Stimulated activated CD4-positive, alpha-beta T cell treated with anti-CD3 and anti-CD28 coated beads, Interleukin-1b, Interleukin-23, amount 100 ng/mL, for 4 hours (primary cell): Measurements from ENCODE around the gene PDE1C.
"Not testable (repeated sequence)": the region's sequence is repeated elsewhere in the genome, so short reads cannot be mapped to it uniquely, and the experiment has no call there.

Experiments used
- DNase-seq, 2 donors: peaks; one replicate each; pipeline ENCODE4 v3.0.0-alpha.2; 2020; ENCODE audit warnings: low read depth in 2 of 2

Gene PDE1C

DNA sequence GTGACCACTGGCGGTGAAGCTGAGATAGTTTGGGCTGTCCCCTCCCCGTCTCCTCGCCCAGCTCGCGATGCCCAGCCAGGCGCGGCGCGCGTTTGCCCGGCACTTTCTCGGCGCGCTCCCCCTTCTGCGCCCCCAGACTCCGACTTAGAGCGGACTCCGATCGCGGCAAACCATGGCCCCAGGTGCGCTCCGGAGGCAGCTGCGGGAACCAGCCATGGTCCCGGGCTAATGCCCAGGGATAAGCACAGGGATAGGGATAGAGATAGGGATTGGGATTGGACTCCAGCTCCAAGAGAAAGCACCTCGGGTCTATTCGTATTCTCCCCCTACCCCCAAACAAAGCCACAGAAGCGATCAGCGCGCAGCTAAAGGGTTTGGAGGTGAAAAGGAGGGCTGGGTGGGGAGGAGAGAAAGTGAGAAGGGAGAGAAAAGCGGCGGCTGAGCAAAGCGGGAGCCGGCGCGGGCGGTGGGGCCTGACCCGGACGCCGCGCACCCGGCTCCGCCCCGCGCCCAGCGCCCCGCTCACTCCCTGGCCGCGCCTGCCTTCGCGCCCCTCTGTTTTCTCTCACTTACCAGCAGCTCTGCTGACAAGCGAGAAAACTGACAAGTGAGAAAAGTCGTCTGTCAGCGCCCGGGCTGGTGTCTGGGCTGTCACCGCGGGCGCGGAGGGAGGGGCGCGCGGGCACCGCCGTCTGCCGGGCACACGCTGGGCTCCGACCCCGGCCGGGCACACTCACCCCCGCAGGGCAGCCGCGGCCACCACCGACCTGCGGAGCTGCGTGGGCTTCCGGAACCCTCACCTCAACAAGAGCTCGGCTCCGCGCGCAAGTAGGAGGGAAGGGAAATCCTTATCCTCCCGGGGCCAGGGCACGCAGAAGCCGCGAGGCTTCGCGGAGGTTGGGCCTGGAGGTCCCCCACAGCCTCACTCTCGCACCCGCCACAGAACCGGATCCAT, at the start of gene PDE1C:
PDE1C (minus strand) TSS at position 2 of the 955 bp plus-strand sequence.
- DNase-seq: no peak

DNA sequence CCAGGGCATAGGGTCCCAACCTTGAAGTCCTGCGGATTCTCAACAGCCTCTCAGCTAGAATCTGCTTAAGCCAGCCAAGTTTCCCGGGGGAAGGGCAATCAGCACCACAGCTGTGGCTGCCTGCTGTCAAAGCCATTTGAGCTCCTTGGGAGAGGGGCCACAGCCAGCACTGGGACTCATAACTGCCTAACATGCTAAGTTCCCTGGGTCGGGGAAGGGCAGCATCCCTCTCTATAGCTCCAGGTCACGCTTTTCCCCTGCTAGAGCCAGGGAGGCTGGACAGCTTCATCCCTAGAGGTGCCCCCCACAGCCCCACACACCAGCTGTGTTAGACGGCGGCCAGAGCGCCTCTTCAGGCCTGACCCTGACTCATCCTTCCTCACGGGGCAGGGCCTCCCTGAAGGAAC, 49.6 kb upstream of the PDE1C start:
- DNase-seq: no peak

DNA sequence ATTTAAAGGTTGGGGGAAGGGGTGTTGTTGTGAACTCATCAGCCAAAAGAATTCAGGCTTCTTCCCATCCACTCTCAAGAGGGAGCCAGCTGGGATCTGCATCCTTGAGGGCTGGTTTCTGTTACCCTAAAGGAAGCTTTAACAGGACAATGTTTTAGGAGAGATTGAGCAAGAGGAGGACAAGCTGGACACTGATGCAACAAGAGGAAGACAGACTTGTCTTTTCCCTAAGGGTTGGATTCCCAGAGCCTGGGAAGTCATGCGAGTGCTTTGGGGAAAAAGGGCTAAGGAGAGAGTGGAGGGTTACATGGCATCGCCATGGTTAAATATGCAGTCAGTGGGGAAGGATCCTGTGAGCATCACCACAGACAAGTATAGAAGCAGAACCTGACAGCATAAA, 47.6 kb upstream of the PDE1C start:
- DNase-seq: no peak

DNA sequence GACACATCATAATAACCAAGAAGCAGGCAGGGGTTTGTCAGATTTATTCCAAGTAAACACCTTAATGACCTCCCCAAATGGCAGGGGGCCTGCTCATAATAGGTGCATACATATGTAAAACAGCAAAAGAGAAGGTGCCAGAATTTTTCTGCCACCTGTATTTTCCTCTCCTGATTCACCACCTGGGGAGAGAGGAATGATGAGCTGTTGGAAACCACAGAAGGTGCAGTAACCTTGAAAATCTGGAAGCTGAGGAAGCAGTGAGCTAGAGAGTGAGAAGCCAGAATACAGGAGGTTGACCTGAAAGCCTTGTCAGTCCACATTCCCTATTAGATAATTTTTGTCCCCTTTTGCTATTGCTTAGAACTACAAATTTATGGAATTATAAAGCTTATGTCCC, 46.2 kb upstream of the PDE1C start:
- no peak for DNase-seq

DNA sequence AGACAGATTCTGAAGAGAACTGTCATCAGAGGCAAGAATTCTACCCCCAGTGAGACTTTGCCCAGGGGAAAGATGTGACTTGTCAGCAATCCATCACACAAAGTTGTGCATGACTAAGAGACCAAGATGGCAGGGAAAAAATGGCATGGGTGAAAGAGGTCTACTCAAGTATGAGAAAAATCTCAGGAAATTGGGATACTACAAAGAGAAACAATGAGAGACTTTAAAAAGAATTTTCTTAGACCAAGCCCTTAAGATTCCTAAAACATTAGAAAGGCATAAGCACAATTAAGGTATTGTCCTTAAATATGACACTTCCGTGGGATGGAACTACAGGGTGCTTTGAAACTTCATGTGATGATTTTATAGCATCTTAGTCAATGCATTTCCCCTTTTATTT, 45.6 kb upstream of the PDE1C start:
- no peak for DNase-seq

DNA sequence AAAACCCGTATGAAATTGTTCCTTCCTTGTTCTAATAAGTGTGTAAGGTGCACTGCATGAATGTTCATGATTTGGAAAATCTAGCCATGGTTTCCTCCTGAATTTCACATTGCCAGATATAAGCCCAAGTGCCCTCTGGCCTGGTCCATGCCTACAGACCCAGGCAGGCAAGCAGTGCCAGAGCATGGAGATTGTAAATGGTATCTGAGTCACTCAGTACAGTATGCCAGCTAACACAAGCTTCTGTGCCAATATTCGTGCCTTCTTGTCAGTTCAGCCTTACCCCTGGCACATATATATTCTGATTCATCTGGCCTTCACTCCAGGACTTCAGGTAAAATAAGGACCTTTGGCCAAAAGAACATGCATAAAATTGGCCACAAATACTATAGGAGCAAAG, 38.4 kb upstream of the PDE1C start:
- no peak for DNase-seq

DNA sequence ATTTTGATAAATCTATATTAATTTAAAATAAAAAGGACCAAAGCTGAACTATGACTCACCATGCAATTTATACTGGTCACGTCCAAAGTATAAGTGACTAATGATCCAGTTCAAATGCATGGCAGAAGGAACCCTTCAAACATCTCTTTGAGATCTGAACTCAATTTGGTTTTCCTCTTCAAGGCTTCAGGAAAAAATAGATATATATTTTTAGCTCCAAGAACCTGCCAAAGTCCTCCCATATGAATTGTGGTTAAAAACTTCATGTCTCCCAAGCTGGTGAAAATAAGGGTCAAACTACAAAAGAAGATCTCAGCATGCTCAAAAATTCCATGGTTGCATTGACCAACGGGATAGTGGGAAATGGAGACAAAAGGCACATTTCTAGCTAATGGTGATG, 34.6 kb upstream of the PDE1C start:
- DNase-seq: no peak

DNA sequence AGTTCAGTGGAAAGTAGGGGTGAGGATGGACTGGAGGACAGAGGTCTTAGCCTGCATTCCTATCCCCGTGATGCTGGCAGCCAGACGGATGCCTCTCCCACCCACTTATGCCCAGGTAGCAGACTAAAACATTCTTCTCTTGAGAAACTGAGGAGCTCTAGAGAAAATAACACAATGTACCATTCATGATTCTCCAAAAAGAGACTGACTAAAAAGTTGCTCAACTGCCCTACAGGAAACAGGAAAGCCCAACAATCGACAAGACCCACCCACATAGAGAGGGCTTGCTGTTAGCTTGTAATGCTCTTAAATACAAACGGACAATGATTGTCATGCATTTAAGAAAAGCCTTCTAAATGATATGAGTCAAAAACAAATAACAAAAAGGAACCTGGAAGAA, 33.2 kb upstream of the PDE1C start:
- DNase-seq: no peak

DNA sequence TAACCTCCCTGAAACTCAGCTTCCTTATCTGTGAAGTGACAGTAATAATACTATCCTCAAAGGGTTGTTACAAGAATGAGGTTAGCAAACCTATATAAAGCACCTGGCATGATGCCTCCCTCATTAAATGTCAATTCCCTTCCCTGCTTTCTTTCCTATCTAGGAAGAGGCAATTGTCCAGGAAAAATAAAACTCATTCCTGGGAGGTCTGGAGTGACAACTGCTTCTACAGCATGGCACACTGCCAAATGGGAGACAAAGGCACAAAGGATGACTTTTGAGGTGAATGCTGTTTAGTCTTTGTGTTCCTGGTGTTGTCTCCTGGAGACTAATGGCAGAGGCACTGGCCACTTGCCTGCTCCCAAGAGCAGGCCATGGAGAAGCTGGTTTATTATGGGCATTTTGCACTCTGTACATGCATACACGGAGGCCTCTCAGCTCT, 32.2 kb upstream of the PDE1C start:
- DNase-seq: no peak

DNA sequence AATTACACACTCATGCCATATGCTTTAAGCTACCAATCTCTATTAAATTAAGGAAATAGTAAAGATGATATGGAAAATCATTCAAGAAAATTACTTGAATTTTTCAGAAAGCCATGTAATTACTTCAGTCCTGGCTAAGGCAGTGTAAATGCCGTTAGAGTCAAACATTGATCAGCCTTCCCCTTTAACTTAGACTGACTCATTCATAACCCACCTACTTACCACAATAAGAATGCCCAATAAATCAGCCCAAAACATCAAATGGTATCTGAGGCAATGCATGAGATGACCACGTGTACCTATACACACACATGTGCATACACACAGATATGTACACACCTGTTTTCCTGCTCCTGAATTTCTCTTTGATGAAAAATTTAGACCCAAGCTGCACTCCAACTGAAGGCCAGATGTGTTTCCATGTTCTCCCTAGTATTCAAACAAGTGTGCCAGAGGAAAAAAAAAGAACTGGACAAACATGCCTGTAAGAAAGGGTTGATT, 30.2 kb upstream of the PDE1C start:
- no peak for DNase-seq

DNA sequence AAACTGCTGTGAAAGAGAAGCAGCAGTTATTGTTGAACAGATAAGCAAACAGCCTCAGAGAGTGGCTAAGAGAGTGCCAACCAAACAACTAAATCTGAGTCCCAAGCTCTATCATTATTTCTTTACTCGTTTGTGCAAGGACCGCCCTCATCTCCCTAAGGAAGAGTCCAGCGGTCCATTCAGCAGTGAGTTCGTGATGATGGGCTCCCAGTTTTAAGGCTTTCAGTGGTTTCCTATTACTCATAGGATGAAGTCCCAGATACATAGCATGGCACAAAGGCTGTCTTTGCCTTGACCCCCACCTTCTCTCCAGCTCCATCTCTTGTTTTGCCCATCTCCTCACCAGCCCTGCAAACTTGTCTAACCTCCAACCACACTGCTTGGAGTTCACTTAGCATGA, 24.3 kb upstream of the PDE1C start:
- DNase-seq: no peak

DNA sequence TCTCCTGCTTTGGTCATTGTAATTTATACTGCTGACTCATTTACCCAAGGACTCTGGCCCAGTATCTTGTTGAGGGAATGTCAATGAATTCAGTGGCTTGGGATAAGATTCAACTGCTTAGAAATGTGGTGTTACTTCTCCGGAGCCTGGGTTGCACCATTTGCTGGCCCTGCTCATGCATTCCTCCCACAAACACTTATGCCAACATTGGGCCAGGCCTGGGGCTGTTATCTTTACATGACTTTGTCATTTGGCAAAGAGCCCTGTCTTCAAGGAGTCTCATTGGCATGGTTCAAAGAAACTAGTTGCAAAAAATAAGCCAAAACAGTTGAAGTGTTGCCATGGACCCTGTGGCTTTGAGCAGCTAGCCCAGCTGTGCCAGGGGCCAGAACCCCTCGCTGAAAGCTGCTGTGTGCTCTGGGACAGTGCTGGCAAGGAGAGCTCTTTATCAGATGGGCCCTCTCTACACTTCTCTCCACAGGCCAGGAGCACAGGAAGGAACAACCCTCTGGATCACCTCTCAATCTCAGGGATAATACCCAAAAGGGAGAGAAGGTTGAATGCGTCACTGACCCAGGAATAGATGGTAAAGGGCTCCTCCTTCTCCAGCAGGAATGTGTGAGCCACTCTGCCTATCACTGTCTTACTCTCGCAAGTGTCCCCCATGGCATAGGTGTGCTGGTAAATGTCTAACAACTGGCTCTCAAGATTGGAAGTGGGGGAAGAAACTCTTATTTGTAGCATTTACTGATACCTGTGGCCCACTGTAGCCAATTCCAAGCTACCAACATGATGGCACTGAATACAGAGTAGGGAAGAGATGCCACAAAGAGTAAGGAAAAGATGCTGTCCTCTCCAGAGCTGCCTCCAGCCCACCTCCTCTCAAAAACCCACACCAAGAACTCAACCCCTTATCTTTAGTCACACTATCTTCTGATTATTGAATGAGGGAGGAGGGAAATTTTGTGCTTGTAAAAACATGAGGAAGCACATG, 23.5 kb upstream of the PDE1C start:
- DNase-seq: no peak

DNA sequence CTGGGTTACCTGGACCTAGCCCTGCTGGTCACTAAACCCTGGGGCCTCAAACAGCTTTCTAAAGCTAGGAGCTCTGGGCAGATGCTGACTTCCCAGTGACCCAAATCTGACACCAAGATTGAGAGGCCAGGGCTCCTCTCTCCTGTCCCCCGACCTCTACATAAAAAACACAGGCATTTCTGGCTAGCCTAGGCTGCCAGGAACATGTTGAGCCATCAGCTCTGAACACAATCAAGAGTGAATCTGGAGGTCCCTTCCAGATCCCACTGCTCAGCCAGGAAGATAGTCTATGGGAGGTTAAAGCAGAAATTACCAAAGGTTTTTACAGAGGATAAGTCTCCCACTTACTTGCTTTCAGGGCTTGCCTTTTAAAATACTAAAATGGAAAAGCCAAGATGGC, 22.1 kb upstream of the PDE1C start:
- DNase-seq: no peak

DNA sequence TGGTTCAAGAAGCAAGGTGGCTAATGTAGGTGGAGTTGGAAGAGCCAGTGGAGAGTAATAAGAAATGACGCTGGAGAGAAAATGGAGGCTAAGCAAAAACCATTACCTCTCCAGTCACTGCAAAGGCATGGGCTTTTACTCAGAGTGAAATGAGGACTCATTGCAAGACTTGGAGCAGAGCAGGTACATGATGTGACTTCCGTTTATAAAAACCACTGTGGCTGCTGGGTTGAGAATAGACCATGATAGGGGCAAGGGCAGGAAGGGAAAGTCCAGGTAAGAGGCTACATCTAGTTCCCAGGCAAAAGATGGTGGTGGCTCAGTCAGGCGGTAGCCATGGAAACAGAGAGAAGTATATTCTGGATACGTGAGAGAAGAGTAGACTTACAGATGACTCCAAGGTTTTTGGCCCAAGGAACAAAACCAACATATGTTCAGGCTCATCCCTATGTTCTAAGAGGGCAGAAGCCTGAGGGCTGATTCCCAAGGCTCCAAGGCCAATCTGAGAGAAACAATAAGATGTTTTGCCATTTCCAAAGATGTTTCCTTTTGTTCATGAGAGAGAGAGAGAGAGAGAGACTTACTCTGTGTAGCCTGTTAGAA, 21.5 kb upstream of the PDE1C start:
- no peak for DNase-seq

DNA sequence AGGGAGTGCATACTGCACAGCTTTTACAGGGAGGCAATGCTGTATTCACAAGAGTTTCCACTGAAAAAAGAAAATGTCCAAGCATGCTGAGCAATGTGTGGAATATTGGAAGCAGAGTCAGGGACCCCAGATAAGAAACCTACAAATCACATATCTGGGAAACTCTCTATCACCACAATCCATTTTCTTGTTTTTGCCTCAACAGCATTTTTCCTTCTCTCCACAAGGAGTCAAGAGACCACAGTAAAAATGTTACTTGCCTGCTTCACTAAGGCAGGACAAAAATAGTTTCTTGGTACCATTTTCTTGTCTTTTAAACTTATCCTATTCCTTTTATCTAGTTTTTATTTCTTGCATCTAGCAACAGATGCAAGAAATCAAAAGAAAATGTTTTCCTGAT, 19.5 kb upstream of the PDE1C start:
- no peak for DNase-seq

DNA sequence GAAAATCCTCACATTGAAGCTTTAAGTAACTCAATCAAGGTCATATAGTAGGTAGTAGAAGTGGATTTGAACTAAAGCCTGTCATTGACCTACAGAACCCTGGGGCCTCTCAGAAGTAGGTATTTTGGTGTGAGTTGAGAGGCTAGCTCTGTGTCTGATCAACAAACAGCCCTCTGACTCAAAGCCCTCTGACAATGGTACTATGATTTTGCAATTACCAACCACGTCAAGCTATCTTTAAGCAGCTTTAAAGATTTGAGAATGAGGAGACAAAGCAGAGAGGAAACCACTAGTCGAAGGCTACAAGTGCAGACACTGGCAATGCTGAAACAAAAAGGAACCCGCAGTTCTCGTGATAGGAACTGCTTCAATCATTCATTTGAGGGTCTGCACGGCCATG, 19.0 kb upstream of the PDE1C start:
- no peak for DNase-seq

DNA sequence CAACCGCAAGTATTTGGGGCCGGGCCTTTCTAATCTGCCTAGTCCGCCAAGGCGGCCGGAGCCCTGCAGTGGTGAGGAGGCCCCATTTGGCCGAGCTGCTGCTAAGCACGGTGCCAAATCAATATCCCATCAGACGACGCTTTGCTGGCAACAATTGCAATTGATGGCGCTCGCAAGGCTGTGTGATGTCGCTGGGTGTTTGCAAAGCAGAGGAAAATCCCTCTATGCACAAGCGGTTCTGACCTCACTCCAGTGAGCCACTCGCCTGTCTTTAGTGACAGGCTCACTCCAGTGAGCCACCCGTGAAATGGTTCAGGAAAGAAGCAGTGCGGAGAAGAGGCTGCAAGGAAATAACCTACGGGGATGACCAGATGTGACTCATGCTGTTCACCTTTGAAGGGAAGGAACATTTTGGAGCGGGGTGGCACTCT, 18.3 kb upstream of the PDE1C start:
- no peak for DNase-seq

DNA sequence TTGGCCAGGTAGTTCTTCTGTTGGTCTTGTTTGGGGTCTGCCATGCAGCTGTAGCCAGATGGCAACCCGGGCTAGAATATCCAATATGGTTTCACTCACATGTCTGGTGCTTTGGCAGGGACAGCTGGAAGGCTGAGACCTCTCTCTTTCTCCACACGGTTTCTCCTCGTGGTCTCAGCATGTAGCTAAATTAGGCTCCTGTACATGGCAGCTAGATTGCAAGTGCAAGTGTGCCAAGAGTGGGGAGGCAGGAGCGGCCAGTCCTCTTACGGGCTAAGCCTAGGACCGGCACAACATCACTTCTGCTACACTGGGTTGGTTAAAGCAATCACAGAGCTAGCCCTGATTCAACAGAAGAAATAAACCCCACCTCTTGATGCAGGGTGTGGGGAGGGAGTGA, 9.3 kb upstream of the PDE1C start:
- DNase-seq: no peak

DNA sequence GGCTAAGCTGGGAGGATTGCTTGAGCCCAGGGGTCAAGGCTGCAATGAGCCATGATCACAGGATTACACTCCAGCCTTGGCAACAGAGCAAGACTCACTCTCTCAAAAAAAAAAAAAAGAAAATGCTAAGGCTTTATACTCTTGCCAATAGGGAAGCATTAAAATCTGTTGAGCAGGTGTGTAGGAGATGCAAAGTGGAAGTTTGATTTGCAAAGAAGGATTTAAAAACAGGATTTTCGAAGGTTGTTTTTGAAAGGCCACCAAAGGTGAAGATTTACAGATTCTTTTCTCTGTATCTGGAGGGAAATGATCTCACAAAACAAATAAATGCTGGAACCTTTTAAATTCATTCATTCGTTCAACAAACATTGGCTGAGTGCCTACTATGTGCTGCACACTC, 8.6 kb upstream of the PDE1C start:
- DNase-seq: no peak

DNA sequence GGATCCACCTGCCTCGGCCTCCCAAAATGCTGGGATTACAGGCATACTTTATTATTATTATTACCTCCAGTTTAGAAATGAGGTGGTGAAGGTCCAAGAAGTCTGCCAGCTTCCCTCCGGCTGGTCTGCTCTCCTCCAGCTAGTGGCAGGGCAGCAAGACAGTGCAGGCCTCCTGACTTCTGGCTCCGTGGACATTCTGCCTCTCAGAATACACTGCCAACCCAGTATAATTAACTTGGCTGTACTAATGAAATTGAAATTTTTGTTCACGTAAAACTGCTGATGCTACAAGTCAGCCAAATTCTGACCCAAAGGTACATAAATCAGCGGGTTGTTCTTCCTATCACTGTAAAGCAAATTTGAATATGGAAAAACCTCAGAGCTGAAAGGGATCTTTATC, 7.6 kb upstream of the PDE1C start:
- no peak for DNase-seq

DNA sequence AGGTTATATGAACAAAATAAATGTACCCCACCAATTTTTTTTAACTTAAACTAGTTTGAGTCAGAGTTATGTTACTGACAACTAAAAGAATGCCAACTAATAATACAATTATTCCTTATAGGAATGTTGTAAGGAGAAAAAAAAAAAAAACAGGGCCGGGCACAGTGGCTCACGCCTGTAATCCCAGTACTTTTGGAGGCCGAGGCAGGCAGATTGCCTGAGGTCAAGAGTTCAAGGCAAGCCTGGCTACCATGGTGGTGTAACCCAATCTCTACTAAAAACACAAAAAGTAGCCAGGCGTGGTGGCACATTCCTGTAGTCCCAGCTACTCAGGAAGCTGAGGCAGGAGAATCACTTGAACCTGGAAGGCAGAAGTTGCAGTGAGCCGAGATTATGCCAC, 6.6 kb upstream of the PDE1C start:
- DNase-seq: not testable (repeated sequence)

DNA sequence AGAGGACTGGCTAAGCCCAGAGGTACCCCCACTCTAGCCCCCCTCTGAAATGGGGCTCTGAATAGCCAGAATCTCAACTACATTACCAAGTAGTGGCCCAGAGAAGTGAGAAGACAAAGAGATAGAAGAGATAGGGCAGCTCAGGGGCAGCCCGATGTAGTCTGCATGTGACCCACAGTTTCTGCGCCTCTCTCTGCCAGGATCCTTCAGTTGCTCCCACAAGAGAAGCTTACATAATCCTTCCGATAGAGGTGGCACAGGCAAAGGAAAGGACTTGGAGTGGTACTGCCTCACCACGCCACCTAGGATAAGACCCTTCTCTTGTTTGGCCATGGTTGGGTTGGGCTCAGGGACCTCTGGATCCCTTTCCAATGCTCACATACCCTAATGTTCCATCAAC, 5.4 kb upstream of the PDE1C start:
- DNase-seq: no peak
